Endothelial cell of umbilical vein (primary cell): ENCODE results near the gene NAP1L1. TPM values are rescaled to one million over a fixed set of nuclear protein-coding genes. Genes with fewer than 3 reads are reported as not detected.

ENCODE experiments used
- BruUV-seq: library from RNA; stranded (reverse); fragments of 400-500 nt; replicated peaks from 2 replicates; lab custom pipeline; 2021; lab: Mats Ljungman, UMichigan
- CTCF ChIA-PET: fragments of 300-600, 350-600 bp; sonication (Branson Sonifier 250); formaldehyde crosslinking; loops from one replicate; lab custom pipeline; 2021; ENCODE audit warnings: antibody characterized with exemption, inconsistent platforms; lab: Charles Lee
- POLR2A ChIA-PET: fragments of 300-600, 350-600 bp; sonication (Branson Sonifier 250); formaldehyde crosslinking; loops from one replicate; lab custom pipeline; 2021; ENCODE audit warnings: antibody characterized with exemption, inconsistent platforms; lab: Charles Lee
- DNase-seq: peaks from one replicate; pipeline ENCODE4 v3.0.0-alpha.2; 2011; ENCODE audit warnings: low read depth, low spot score
- FAIRE-seq: peaks from 2 replicates; lab custom pipeline; 2011; peaks lifted over from hg19 to GRCh38; lab: Jason Lieb, UNC
- H2AFZ ChIP-seq: 2 replicates; pipeline ENCODE4 v1.6.0; 2012; ENCODE audit warnings: low read depth, low read length, control low read depth, inconsistent platforms
- H3K27ac ChIP-seq: 2 replicates; pipeline ENCODE4 v1.5.1; 2011; ENCODE audit warnings: low read depth, mild to moderate bottlenecking, control low read depth, low read length, moderate library complexity; ENCODE audit not compliant: insufficient read depth
- H3K27me3 ChIP-seq, 2 experiments: 2 replicates each; pipeline versions ENCODE4 v1.6.0 to v1.6.1; 2011; ENCODE audit warnings: low read length in 2 of 2, mixed read lengths in 1 of 2; ENCODE audit not compliant: control insufficient read depth in 2 of 2, insufficient read depth in 2 of 2
- H3K36me3 ChIP-seq, 2 experiments: 2 replicates in 1 of 2; 3 replicates in 1 of 2; pipeline ENCODE4 v1.5.1; 2011; ENCODE audit warnings: low read length in 2 of 2, mild to moderate bottlenecking in 1 of 2, moderate library complexity in 1 of 2; ENCODE audit not compliant: control insufficient read depth in 2 of 2, insufficient read depth in 2 of 2; ENCODE audit errors: extremely low read depth in 1 of 2
- H3K4me1 ChIP-seq: 3 replicates; pipeline ENCODE4 v1.5.1; 2011; ENCODE audit warnings: mild to moderate bottlenecking, low read length; ENCODE audit not compliant: control insufficient read depth, insufficient read depth; ENCODE audit errors: extremely low read depth
- H3K4me2 ChIP-seq: 2 replicates; pipeline ENCODE4 v1.6.1; 2011; ENCODE audit warnings: low read length, control low read depth, mixed read lengths; ENCODE audit not compliant: insufficient read depth
- H3K4me3 ChIP-seq, 3 experiments: fragments of 200-600 bp in 1 of 3; sonication (generic), shearing (Covaris generic) in 1 of 3; replicated peaks in 1 of 3; 2 replicates each; pipeline ENCODE4 v1.5.1; 2011 to 2016; ENCODE audit warnings: control low read depth in 3 of 3, low read length in 3 of 3, mild to moderate bottlenecking in 2 of 3, inconsistent platforms in 1 of 3, low read depth in 1 of 3, moderate library complexity in 1 of 3; ENCODE audit not compliant: insufficient read depth in 1 of 3
- H3K79me2 ChIP-seq: 2 replicates; pipeline ENCODE4 v1.6.0; 2012; ENCODE audit warnings: low read length, inconsistent platforms; ENCODE audit not compliant: control insufficient read depth, insufficient read depth
- H3K9ac ChIP-seq: replicated peaks from 2 replicates; pipeline ENCODE3; 2011; ENCODE audit warnings: low read length, control low read depth; ENCODE audit not compliant: insufficient read depth; ENCODE audit errors: extremely low read depth
- H3K9me1 ChIP-seq: replicated peaks from 3 replicates; pipeline ENCODE4 v1.6.0; 2011; ENCODE audit warnings: mild to moderate bottlenecking, low read length; ENCODE audit not compliant: control insufficient read depth, insufficient read depth; ENCODE audit errors: extremely low read depth
- H3K9me3 ChIP-seq: replicated peaks from 2 replicates; pipeline ENCODE4 v1.5.1; 2012; ENCODE audit warnings: low read length, inconsistent platforms; ENCODE audit not compliant: control insufficient read depth, insufficient read depth
- H4K20me1 ChIP-seq: replicated peaks from 2 replicates; pipeline ENCODE3; 2011; ENCODE audit warnings: mild to moderate bottlenecking, low read length; ENCODE audit not compliant: control insufficient read depth, insufficient read depth; ENCODE audit errors: extremely low read depth
- CTCF ChIP-seq, 2 donors: IDR thresholded peaks; 1 replicate in 1 of 2; 2 replicates in 1 of 2; pipeline ENCODE4 v1.5.1; 2011; ENCODE audit warnings: low read length in 2 of 2, mild to moderate bottlenecking in 2 of 2, moderate library complexity in 2 of 2, control low read depth in 1 of 2, inconsistent platforms in 1 of 2, low read depth in 1 of 2; ENCODE audit not compliant: insufficient read depth in 1 of 2; ENCODE audit errors: extremely low read depth in 1 of 2
- FOS ChIP-seq: IDR thresholded peaks from 2 replicates; pipeline ENCODE4 v1.6.1; 2011; ENCODE audit warnings: mild to moderate bottlenecking, low read length, moderate library complexity, borderline replicate concordance; ENCODE audit not compliant: insufficient read depth
- GATA2 ChIP-seq: IDR thresholded peaks from 2 replicates; pipeline ENCODE4 v1.7.0; 2011; ENCODE audit warnings: low read depth, mild to moderate bottlenecking, moderate library complexity, mixed read lengths, low read length; ENCODE audit not compliant: insufficient read length, insufficient read depth
- JUN ChIP-seq: IDR thresholded peaks from 2 replicates; pipeline ENCODE4 v1.6.1; 2011; ENCODE audit warnings: borderline replicate concordance, low read depth; ENCODE audit not compliant: insufficient read length, insufficient read depth
- MYC ChIP-seq: IDR thresholded peaks from one replicate; pipeline ENCODE4 v1.6.1; 2011; ENCODE audit warnings: mild to moderate bottlenecking, low read depth, low read length
- POLR2A ChIP-seq: IDR thresholded peaks from 2 replicates; pipeline ENCODE4 v1.6.1; 2012; ENCODE audit warnings: low read depth, mild to moderate bottlenecking, control low read depth, low read length
- POLR2AphosphoS5 ChIP-seq: IDR thresholded peaks from 2 replicates; pipeline ENCODE4 v1.6.1; 2012; ENCODE audit warnings: low read depth, mild to moderate bottlenecking, control low read depth, low read length, moderate library complexity; ENCODE audit not compliant: insufficient read depth
- dilution Hi-C: fragments of 300-500 bp; cut with MboI; formaldehyde crosslinking; loops from one replicate; pipeline ENCODE4 v1.15.0; 2019; ENCODE audit warnings: low sequenced_read_pairs; ENCODE audit not compliant: extremely low pct_ligation_motif_present
- intact Hi-C: fragments of 100-400 bp; cut with micrococcal nuclease; formaldehyde crosslinking; loops from one replicate; pipeline ENCODE4 v1.10.0; 2022
- polyA plus RNA-seq, 4 experiments: library from polyadenylated mRNA; depleted of rRNA in 3 of 4; stranded (reverse) in 3 of 4; unstranded in 1 of 4; fragments of >200 nt; gene quantifications; 2 replicates each; pipeline versions ENCODE4 v1.2.1 to v1.2.3, GENCODE V29; 2011 to 2012; ENCODE audit warnings: missing spikeins in 1 of 4
- total RNA-seq: library from RNA; stranded (reverse); gene quantifications from 2 replicates; pipeline ENCODE4 v1.2.3, GENCODE V29; 2021

The NAP1L1 gene
- total and polyA plus RNA-seq, 2 donors (not counting 3 experiments of a cell fraction or from before 2014, with no cell fraction given), result 127 to 649 TPM

- FAIRE-seq, result no peak
- dilution Hi-C loops, result no loop called here
- intact Hi-C loops, result no loop called here
- H3K9me3 ChIP-seq, result no peaks in the 10 kb centered on the region
- H3K9ac ChIP-seq, result no peak overlapping the region
- BruUV-seq, result no TSS peak
- H3K4me3 ChIP-seq, result no peak overlapping the region
- no peak for DNase-seq
- peaks cover 25% of the 10 kb centered on the region for H3K4me1 ChIP-seq
- H2AFZ ChIP-seq, result no peak overlapping the region
- no peak overlapping the region for H3K27ac ChIP-seq
- H3K36me3 ChIP-seq, result no peaks in the 10 kb centered on the region
- H3K4me2 ChIP-seq, result no peak overlapping the region
- TF ChIP-seq GATA2, result no peak
- TF ChIP-seq FOS, result no peak
- no peak for TF ChIP-seq POLR2AphosphoS5
- TF ChIP-seq MYC, result no peak
- no peaks in the 10 kb centered on the region for H3K9me1 ChIP-seq
- H3K79me2 ChIP-seq, result no peaks in the 10 kb centered on the region
- POLR2A ChIA-PET, result no interaction called here
- CTCF ChIA-PET, result interaction anchor here (0.9 kb wide), 1 partner anchor 8 kb away, joined by 3 read pairs; no protein-coding TSS in a partner anchor
- H3K27me3 ChIP-seq, result no peaks in the 10 kb centered on the region
- no peaks in the 10 kb centered on the region for H4K20me1 ChIP-seq
Measured at GRCh38 chr12:76018672-76019071, 65.8 kb downstream of the NAP1L1 start.

- ChIA-PET POLR2A (no interaction called here), CTCF (interaction anchor here (0.9 kb wide), 1 partner anchor 9 kb away, joined by 3 read pairs; no protein-coding TSS in a partner anchor)
- no peaks in the 10 kb centered on the region for H3K27me3 ChIP-seq
- intact Hi-C loops, result no loop called here
- peaks cover 25% of the 10 kb centered on the region for H3K4me1 ChIP-seq
- H3K9me3 ChIP-seq, result no peaks in the 10 kb centered on the region
- no peak overlapping the region for H3K27ac ChIP-seq
- no peaks in the 10 kb centered on the region for H3K9me1 ChIP-seq
- TF ChIP-seq GATA2 (no peak), JUN (no peak), CTCF (IDR thresholded peaks at IDR 0.05; ENCODE audit: extremely low read depth in 1 of 2, insufficient read depth in 1 of 2, low read depth in 1 of 2, low read length in 2 of 2) (no peak), MYC (no peak), POLR2A (no peak)
- BruUV-seq, result no TSS peak
- FAIRE-seq (no peak), DNase-seq (no peak)
- H4K20me1 ChIP-seq, result no peaks in the 10 kb centered on the region
- H3K79me2 ChIP-seq, result no peaks in the 10 kb centered on the region
- H3K9ac ChIP-seq, result no peak overlapping the region
- dilution Hi-C loops, result no loop called here
- no peaks in the 10 kb centered on the region for H3K36me3 ChIP-seq
- H3K4me3 ChIP-seq, result no peak overlapping the region
- no peak overlapping the region for H3K4me2 ChIP-seq
- H2AFZ ChIP-seq, result no peak overlapping the region
Measured at GRCh38 chr12:76018111-76018510, 66.4 kb downstream of the NAP1L1 start.
